GM23338 (cell line): ENCODE data around the gene KIAA1586. TPM values are rescaled to one million over a fixed set of nuclear protein-coding genes. Genes with fewer than 3 reads are reported as not detected.
A peak's percentile ranks its signal among the peaks of the same experiment; 100 is the strongest.

ENCODE experiments used
- ATAC-seq: fragments of 200-7000 bp; cut with Tn5 transposase; 3 replicates; pipeline ENCODE4 v1.9.1; 2020
- DNase-seq: peaks from one replicate; pipeline ENCODE4 v3.0.0-alpha.2; 2015; ENCODE audit warnings: low spot score
- H2AFZ ChIP-seq: fragments of 200-600 bp; sonication (generic); 2 replicates; pipeline ENCODE4 v1.8.0; 2016; ENCODE audit warnings: antibody characterized with exemption, mild to moderate bottlenecking, moderate library complexity
- H3F3A ChIP-seq: fragments of 200-600 bp; sonication (generic); replicated peaks from 2 replicates; pipeline ENCODE4 v1.8.0; 2017; ENCODE audit warnings: antibody characterized with exemption, mixed run types, low read depth
- H3K27ac ChIP-seq: fragments of 200-600 bp; sonication (generic); 2 replicates; pipeline ENCODE4 v1.6.1; 2016; ENCODE audit warnings: low read depth
- H3K27me3 ChIP-seq: fragments of 200-600 bp; sonication (generic); 2 replicates; pipeline ENCODE4 v1.8.0; 2016; ENCODE audit warnings: mild to moderate bottlenecking, mixed run types, moderate library complexity; ENCODE audit not compliant: insufficient read depth
- H3K36me3 ChIP-seq: fragments of 200-600 bp; sonication (generic); 2 replicates; pipeline ENCODE4 v1.8.0; 2016; ENCODE audit warnings: mild to moderate bottlenecking; ENCODE audit not compliant: insufficient read depth
- H3K4me1 ChIP-seq: fragments of 200-600 bp; sonication (generic); 2 replicates; pipeline ENCODE4 v1.8.0; 2016; ENCODE audit warnings: mild to moderate bottlenecking, moderate library complexity; ENCODE audit not compliant: insufficient read depth
- H3K4me2 ChIP-seq: fragments of 200-600 bp; sonication (generic); 2 replicates; pipeline ENCODE4 v1.7.1; 2017; ENCODE audit warnings: mixed run types
- H3K4me3 ChIP-seq: fragments of 200-600 bp; sonication (generic); 2 replicates; pipeline ENCODE4 v1.6.1; 2016; ENCODE audit warnings: mixed run types
- H3K79me2 ChIP-seq: fragments of 200-600 bp; sonication (generic); replicated peaks from 2 replicates; pipeline ENCODE4 v1.8.0; 2017; ENCODE audit warnings: mild to moderate bottlenecking; ENCODE audit not compliant: insufficient read depth
- H3K9me2 ChIP-seq: fragments of 200-600 bp; sonication (generic); 2 replicates; pipeline ENCODE4 v1.8.0; 2017; ENCODE audit not compliant: insufficient read depth
- H4K20me1 ChIP-seq: fragments of 200-600 bp; sonication (generic); replicated peaks from 2 replicates; pipeline ENCODE4 v1.8.0; 2017; ENCODE audit warnings: mild to moderate bottlenecking; ENCODE audit not compliant: insufficient read depth
- H3K27ac Mint-ChIP-seq: 2 replicates; pipeline ENCODE4 v1.8.0; 2020; ENCODE audit warnings: inconsistent platforms, mild to moderate bottlenecking, moderate library complexity, mixed read lengths
- H3K27me3 Mint-ChIP-seq: 3 replicates; pipeline ENCODE4 v1.8.0; 2022; ENCODE audit warnings: low read depth, mild to moderate bottlenecking, moderate library complexity, mixed read lengths, inconsistent platforms; ENCODE audit not compliant: insufficient read depth, poor library complexity
- H3K36me3 Mint-ChIP-seq: 3 replicates; pipeline ENCODE4 v1.8.0; 2021; ENCODE audit warnings: low read depth, mild to moderate bottlenecking, inconsistent platforms, moderate library complexity, mixed read lengths
- H3K4me1 Mint-ChIP-seq: 3 replicates; pipeline ENCODE4 v1.8.0; 2020; ENCODE audit warnings: mild to moderate bottlenecking, inconsistent platforms, mixed read lengths
- H3K4me3 Mint-ChIP-seq: 3 replicates; pipeline ENCODE4 v1.8.0; 2021; ENCODE audit warnings: moderate library complexity, mild to moderate bottlenecking, inconsistent platforms, mixed read lengths
- H3K9me3 Mint-ChIP-seq: 3 replicates; pipeline ENCODE4 v1.8.0; 2020; ENCODE audit warnings: moderate library complexity, mild to moderate bottlenecking, inconsistent platforms, mixed read lengths
- EZH2phosphoT487 ChIP-seq: fragments of 200-600 bp; sonication (generic); IDR thresholded peaks from one replicate; pipeline ENCODE4 v1.8.1; 2018; ENCODE audit warnings: antibody characterized with exemption; ENCODE audit not compliant: unreplicated experiment
- JUNB ChIP-seq: IDR thresholded peaks from one replicate; pipeline ENCODE4 v1.6.1; 2016; ENCODE audit warnings: antibody characterized with exemption; ENCODE audit not compliant: unreplicated experiment
- NANOG ChIP-seq: IDR thresholded peaks from 2 replicates; pipeline ENCODE4 v1.6.1; 2016; ENCODE audit warnings: antibody characterized with exemption, borderline replicate concordance
- STAT1 ChIP-seq: IDR thresholded peaks from one replicate; pipeline ENCODE4 v1.6.1; 2016; ENCODE audit warnings: antibody characterized with exemption; ENCODE audit not compliant: unreplicated experiment
- ZNF114 ChIP-seq: fragments of 250-450 bp; sonication (Bioruptor Pico); IDR thresholded peaks from 2 replicates; pipeline ENCODE4 v1.5.0; 2020; ENCODE audit warnings: mild to moderate bottlenecking, moderate library complexity
- polyA plus RNA-seq: library from polyadenylated mRNA; unstranded; fragments of >200 nt; fragmentation: Nextera tagmentation; extraction: Ambion mirVana; gene quantifications from 2 replicates; pipeline ENCODE4 v1.2.1, GENCODE V29; 2016
- total RNA-seq: library from RNA; depleted of rRNA; stranded (reverse); fragments of >200 nt; shearing (Covaris generic); gene quantifications from 2 replicates; pipeline ENCODE4 v1.2.3, GENCODE V29; 2014
- TF ChIP-seq, protein P1 (sequence below): IDR thresholded peaks from 2 replicates; pipeline ENCODE4 v1.6.1; 2016; ENCODE audit warnings: antibody characterized with exemption
- TF ChIP-seq, protein P2 (sequence below): fragments of 250-450 bp; sonication (Bioruptor Pico); IDR thresholded peaks from 2 replicates; pipeline ENCODE4 v1.5.0; 2020; ENCODE audit warnings: mild to moderate bottlenecking, moderate library complexity

The KIAA1586 gene
- total and polyA plus RNA-seq, 2 experiments from 2014 or later: 24.0 to 37.7 TPM

DNA sequence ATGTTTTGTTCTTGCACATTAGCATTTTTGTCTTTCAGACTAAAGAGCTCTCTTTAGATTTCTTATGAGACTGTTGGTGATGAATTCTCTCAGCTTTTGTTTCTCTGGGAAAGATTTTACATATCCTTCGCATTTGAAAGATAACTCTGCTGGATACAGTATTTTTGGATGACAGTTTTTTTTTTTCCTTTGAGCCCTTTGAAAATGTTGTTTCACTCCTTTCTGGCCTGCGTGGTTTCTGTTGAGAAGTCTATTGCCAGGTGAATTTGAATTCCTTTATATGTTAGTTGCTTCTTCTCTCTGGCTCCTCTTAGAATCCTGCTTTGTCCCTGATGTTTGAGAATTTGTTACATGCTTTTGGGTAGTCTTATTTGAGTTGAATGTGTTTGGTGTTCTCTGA, 22.2 kb upstream of the KIAA1586 start:
- Histone ChIP-seq H2AFZ (no peak overlapping the region), H3F3A (no peaks in the 10 kb centered on the region), H3K4me1 (peaks cover 27% of the 10 kb centered on the region; the same call in 1 of the 2 replicates), H4K20me1 (no peaks in the 10 kb centered on the region), H3K9me2 (no peaks in the 10 kb centered on the region), H3K27me3 (no peaks in the 10 kb centered on the region), H3K27ac (peak overlapping the region; percentile 67), H3K79me2 (no peaks in the 10 kb centered on the region), H3K36me3 (no peaks in the 10 kb centered on the region), H3K4me2 (peak overlapping the region; percentile 50), H3K4me3 (peak overlapping the region; percentile 19)
- ATAC-seq: peak; percentile 73
- DNase-seq: peak; percentile 55
- peaks cover 7% of the 10 kb centered on the region; the same call in 1 of the 3 replicates for H3K36me3 Mint-ChIP-seq
- H3K9me3 Mint-ChIP-seq: peaks cover 10% of the 10 kb centered on the region; the same call in 2 of the 3 replicates
- no peak overlapping the region; the same call in 2 of the 3 replicates for H3K4me3 Mint-ChIP-seq
- no peak overlapping the region; the same call in 1 of the 2 replicates for H3K27ac Mint-ChIP-seq
- TF ChIP-seq EZH2phosphoT487: no peak
- peak; percentile 51; the same call in 1 of the 2 replicates for TF ChIP-seq NANOG
- H3K4me1 Mint-ChIP-seq: peaks cover 44% of the 10 kb centered on the region
- peaks cover 13% of the 10 kb centered on the region for H3K27me3 Mint-ChIP-seq

DNA sequence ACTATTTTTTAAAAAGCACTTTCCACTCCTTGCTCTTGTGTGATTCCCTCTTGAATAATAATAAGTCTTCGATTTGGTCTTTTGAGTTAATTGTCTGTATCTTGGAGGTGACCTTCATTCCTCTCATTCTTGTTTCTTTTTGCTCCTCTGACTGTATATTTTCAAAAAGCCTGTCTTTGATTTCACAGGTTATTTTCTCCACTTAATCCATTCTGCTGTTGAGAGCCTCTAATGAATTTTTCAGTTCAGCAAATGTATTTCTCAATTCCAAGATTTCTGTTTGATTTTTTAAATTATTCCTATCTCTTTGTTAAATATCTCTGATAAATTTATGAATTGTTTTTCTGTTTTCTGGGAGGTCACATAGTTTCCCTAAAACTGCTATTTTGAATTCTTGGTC, 21.7 kb upstream of the KIAA1586 start:
- Mint-ChIP-seq H3K27me3 (peaks cover 14% of the 10 kb centered on the region), H3K4me1 (peaks cover 46% of the 10 kb centered on the region)
- no peaks in the 10 kb centered on the region for H3K9me2 ChIP-seq

More for the DNA sequence above, 21.7 kb upstream of the KIAA1586 start:
- H3K27ac ChIP-seq: peak overlapping the region; percentile 67
- H3K9me3 Mint-ChIP-seq: peaks cover 10% of the 10 kb centered on the region; the same call in 2 of the 3 replicates
- no peaks in the 10 kb centered on the region for H3F3A ChIP-seq
- no peaks in the 10 kb centered on the region for H4K20me1 ChIP-seq
- H3K36me3 ChIP-seq: no peaks in the 10 kb centered on the region
- peak overlapping the region; percentile 50 for H3K4me2 ChIP-seq
- TF ChIP-seq, protein P1, sequence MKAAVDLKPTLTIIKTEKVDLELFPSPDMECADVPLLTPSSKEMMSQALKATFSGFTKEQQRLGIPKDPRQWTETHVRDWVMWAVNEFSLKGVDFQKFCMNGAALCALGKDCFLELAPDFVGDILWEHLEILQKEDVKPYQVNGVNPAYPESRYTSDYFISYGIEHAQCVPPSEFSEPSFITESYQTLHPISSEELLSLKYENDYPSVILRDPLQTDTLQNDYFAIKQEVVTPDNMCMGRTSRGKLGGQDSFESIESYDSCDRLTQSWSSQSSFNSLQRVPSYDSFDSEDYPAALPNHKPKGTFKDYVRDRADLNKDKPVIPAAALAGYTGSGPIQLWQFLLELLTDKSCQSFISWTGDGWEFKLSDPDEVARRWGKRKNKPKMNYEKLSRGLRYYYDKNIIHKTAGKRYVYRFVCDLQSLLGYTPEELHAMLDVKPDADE: no peak
- TF ChIP-seq JUNB: no peak
- TF ChIP-seq ZNF114: no peak
- no peak for TF ChIP-seq NANOG
- no peak for TF ChIP-seq STAT1
- TF ChIP-seq, protein P2, sequence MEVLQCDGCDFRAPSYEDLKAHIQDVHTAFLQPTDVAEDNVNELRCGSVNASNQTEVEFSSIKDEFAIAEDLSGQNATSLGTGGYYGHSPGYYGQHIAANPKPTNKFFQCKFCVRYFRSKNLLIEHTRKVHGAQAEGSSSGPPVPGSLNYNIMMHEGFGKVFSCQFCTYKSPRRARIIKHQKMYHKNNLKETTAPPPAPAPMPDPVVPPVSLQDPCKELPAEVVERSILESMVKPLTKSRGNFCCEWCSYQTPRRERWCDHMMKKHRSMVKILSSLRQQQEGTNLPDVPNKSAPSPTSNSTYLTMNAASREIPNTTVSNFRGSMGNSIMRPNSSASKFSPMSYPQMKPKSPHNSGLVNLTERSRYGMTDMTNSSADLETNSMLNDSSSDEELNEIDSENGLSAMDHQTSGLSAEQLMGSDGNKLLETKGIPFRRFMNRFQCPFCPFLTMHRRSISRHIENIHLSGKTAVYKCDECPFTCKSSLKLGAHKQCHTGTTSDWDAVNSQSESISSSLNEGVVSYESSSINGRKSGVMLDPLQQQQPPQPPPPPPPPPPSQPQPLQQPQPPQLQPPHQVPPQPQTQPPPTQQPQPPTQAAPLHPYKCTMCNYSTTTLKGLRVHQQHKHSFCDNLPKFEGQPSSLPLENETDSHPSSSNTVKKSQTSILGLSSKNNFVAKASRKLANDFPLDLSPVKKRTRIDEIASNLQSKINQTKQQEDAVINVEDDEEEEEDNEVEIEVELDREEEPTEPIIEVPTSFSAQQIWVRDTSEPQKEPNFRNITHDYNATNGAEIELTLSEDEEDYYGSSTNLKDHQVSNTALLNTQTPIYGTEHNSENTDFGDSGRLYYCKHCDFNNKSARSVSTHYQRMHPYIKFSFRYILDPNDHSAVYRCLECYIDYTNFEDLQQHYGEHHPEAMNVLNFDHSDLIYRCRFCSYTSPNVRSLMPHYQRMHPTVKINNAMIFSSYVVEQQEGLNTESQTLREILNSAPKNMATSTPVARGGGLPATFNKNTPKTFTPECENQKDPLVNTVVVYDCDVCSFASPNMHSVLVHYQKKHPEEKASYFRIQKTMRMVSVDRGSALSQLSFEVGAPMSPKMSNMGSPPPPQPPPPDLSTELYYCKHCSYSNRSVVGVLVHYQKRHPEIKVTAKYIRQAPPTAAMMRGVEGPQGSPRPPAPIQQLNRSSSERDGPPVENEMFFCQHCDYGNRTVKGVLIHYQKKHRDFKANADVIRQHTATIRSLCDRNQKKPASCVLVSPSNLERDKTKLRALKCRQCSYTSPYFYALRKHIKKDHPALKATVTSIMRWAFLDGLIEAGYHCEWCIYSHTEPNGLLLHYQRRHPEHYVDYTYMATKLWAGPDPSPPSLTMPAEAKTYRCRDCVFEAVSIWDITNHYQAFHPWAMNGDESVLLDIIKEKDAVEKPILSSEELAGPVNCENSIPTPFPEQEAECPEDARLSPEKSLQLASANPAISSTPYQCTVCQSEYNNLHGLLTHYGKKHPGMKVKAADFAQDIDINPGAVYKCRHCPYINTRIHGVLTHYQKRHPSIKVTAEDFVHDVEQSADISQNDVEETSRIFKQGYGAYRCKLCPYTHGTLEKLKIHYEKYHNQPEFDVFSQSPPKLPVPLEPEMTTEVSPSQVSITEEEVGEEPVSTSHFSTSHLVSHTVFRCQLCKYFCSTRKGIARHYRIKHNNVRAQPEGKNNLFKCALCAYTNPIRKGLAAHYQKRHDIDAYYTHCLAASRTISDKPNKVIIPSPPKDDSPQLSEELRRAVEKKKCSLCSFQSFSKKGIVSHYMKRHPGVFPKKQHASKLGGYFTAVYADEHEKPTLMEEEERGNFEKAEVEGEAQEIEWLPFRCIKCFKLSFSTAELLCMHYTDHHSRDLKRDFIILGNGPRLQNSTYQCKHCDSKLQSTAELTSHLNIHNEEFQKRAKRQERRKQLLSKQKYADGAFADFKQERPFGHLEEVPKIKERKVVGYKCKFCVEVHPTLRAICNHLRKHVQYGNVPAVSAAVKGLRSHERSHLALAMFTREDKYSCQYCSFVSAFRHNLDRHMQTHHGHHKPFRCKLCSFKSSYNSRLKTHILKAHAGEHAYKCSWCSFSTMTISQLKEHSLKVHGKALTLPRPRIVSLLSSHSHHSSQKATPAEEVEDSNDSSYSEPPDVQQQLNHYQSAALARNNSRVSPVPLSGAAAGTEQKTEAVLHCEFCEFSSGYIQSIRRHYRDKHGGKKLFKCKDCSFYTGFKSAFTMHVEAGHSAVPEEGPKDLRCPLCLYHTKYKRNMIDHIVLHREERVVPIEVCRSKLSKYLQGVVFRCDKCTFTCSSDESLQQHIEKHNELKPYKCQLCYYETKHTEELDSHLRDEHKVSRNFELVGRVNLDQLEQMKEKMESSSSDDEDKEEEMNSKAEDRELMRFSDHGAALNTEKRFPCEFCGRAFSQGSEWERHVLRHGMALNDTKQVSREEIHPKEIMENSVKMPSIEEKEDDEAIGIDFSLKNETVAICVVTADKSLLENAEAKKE: no peak
- H3K4me1 ChIP-seq: peaks cover 27% of the 10 kb centered on the region; the same call in 1 of the 2 replicates
- DNase-seq: no peak
- no peak for ATAC-seq
- peaks cover 7% of the 10 kb centered on the region; the same call in 1 of the 3 replicates for H3K36me3 Mint-ChIP-seq
- no peak overlapping the region for H3K27ac Mint-ChIP-seq
- peak overlapping the region; percentile 19 for H3K4me3 ChIP-seq
- no peaks in the 10 kb centered on the region for H3K27me3 ChIP-seq
- H2AFZ ChIP-seq: no peak overlapping the region
- H3K4me3 Mint-ChIP-seq: peak overlapping the region; percentile 27; the same call in 2 of the 3 replicates
- H3K79me2 ChIP-seq: no peaks in the 10 kb centered on the region
